NCI-H2171 (cell line): ENCODE measurements around the gene NODAL.
A peak's percentile ranks its signal among the peaks of the same experiment; 100 is the strongest.

Source experiments
- DNase-seq: peaks from one replicate; lab custom pipeline; 2025; lab: John Stamatoyannopoulos, UW

NODAL gene

DNA sequence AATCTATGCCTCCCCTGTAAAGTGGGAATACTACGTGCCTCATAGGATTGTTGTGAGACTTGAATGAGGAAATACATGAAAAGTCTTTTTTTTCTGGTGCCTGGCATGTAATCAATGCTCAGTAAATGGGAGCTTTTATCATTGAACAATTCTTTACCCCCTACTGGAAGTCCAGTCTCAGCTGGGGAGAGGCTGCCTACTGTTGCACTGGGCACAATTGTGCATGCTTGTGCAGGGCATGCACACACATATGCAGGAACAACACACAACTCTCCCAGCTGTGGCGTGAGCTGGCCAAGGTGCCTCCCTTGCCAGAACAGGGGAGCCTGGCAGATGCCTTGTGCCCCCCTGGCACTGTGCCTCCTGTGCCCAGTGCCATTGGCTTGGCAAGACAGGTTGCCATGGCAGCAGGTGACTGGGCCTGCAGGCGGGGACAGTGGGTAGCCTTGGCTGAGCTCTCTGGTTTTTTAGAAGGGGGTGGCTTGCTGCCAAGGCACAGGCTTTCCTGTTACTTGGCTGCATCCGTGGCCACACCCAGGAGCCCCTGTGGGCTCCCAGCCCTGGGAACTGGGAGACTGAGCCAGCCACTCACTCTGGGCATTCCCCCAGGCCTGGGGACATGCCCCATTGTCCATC, 21.0 kb upstream of the NODAL start:
- DNase-seq: peak; percentile 22

DNA sequence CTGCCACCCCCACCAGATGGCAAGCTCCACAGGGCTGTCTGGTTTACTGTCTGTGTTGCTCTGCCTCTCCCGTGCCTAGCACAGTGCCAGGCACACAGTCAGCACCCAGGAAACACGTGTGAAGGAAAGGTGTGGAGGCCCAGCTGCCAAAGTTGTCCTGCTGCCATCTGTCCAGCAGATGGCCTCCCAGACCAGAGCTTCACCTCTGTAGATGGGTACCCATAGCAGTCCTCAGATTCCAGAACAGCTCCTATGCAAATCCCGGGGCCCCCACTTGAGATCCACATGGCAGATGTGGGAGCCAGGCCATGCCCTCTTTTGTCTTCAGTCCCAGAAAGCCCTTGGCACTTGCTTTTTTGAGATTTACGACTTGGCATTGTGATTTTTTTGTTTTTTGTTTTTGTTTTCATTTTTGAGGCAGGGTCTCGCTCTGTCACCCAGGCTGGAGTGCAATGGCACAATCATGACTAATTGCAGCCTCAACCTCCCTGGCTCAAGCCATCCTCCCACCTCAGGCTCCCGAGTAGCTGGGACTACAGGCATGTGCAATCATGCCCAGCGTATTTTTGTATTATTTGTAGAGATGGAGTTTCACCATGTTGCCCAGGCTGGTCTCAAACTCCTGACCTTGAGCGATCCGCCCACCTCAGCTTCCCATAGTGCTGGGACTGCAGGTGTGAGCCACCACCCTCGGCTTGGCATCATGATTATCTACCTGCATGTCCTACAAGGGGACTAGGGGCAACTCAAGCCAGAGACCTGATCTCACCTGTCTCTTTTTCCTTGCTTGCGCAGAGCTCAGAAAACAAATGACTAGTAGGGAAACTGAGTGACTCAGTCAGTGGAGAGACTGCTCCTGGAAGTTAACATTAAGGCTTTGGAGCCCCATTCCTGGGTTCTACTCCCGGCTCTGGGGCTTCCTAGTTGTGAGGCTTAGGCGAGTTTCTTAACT, 20.2 kb upstream of the NODAL start:
- DNase-seq: no peak

DNA sequence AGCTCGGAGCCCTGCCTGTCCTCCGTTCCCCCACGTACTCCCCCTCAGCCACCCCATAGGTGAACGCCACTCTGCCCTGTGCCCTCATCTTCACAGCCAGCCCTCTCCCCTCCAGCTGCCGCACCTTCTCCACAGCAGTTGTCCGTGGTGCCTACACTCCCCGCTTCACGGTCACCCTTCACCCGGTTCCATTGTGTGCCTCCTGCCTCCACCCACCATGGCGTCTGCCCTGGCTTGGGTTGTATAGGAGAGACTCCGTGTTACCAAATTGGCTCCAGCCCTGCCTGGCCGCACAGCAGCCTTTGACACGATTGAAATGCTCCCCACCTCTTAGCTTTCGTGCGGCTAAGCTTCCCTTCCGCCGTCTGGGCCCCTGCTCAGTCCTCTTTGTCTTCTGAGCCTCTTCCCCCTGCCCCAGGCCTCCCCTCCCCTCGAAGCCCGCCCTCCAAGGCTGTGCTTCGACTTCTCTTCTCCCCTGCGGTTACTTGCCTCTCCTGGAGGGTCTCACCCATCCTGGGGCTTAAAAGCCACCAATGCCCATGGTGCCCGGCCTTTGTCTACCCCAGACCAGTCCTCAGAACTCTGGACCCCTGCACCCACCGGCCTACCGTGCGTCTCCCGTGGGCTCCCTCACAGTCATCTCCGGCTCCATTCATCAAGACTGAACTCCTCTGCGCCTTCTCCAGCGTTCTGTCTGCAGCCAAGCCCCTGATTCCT, 18.5 kb upstream of the NODAL start:
- DNase-seq: no peak

DNA sequence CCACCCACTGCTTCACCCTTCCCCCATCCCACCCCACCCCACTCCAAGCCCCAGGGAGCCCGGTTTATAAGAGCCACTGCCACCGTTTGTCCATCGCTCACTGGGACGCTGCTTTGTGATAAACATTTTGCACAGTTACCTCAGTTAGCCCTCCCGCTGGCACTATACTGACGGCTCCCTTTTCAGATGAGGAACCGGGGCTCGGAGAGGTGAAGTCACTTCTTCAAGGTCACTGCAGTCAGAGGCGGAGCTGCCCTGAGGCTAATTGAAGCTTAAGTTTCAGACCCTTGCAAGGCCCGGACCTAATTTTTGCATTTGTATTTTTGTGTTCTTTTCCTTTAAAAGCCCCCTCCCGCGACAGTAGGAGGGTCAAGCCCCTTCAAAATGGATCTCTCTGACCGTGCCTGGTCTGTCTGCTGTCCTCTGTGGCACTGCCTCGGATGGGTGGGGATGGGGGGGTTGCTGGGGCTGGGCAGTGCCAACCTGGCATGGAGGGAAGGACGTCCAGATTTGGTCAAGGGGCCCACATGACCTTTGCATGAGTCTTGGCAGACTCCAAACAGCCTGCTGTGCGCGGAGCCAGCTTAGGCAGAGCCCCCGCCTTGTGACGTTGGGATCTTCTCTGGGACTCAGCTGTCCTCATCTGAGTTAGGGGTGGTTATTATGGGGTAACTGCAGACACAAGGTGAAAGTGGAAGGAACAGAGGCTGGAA, 17.7 kb upstream of the NODAL start:
- no peak for DNase-seq

DNA sequence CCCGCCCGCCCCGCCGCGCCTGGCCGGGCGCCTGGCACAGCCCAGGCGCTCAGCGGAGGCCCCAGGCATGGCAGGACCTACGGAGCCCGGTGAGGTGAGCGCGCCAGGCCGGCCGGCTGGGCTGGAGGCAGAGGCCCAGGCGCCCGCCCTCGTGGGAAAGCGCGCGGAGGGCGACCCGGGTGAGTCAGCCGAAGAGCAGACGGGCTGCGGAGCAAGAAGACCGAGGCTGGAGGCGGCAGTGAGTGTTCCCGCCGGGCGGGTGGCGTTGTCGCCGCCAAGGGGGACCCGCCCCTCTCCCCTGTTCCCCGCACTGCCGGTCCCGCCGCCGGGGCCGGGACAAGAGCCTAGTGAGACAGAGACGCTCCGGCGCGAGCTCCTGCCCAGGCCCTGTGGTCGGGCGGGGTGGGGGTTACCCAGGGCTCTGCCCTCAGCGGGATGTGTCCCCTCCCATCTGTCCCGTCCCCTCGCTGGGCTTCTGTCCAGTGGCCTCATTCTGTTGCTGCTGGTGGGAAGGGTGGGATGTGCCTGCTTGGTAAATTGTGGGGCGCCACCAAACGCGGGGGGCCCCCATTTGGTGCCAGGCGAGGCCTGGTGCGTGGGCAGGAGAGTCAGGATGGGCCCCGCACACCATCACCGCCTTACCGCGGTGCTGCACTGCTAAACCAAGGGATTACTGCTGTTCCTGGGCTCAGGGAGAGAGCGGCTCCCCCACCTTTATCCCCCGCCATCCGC, 17.0 kb upstream of the NODAL start:
- no peak for DNase-seq

DNA sequence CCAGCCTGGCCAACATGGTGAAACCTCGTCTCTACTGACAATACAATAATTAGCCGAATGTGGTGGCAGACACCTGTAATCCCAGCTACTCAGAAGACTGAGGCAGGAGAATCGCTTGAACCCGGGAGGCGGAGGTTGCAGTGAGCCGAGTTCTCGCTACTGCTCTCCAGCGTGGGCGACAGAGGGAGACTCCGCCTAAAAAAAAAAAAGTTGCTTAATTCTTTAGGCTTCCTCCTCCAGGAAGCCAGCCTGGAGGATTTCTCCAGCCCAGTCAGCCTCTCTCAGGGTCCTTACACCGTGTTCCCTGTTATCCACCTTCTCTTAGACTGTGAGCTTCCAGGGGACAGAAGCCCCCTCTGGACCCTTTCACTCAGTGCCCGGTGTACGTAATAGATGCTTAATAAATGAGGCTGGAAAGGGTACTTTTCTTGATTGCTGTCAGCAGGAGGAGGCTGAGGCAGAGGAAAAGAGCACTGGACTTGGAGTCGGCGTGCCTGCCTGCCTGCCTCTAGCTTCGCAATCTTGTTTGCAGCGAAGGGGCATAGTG, 16.4 kb upstream of the NODAL start:
- DNase-seq: no peak

DNA sequence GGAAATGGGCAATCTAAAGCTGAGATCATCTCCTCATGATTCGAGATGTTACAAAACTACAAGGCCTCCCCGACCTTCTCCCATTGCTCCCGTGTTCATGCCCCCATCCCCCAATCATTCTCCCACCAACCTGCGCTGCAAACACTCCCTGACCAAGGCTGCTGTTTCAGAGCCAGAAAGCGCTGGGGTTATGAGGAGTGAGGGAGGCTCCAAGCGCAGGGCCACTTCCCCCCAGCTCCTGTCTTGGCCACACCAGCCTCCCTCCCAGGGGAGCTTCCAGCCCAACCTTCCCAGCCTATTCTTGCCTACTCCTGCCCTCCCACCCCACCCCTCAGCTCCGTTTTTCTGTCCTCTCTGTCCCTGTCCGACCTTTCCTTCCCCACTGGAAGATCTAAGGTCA, 14.7 kb upstream of the NODAL start:
- no peak for DNase-seq

DNA sequence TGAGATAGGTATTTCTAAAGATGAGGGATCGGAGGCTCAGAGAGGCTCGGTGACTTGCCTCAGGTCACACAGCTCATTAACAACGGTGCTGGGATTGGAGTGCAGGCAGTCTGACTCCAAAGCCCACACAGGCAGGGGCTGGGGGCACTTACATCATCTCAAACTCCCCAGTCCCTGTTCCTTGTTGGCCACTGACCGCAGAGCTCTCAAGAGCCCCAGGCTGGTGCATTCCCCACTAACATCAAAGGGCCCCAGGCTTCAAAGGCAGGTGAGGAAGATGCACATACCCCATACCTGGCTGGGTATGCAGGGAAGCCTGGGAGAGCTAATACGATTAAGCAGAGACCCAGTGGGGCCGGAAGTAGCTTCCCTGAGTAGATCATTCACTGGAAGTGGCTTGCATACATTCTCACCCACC, 13.7 kb upstream of the NODAL start:
- DNase-seq: no peak

DNA sequence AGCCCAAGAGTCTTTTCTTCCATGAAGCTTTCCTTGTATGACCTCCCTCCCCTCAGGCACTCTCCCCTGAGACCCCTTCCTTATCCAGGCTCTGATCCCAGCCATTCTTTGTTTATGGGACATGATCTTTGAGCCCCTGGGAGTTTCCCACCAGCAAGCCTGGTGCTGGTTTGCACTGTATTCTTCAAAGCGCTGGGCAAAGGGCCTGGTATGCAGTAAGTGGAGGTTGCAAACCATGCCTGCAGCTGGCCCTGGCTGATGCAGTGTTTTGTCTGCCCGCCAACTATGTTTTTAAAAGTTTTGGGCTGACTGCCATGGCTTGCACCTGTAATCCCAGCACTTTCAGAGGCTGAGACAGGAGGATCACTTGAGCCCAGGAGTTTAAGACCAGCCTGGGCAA, 6.8 kb upstream of the NODAL start:
- no peak for DNase-seq

DNA sequence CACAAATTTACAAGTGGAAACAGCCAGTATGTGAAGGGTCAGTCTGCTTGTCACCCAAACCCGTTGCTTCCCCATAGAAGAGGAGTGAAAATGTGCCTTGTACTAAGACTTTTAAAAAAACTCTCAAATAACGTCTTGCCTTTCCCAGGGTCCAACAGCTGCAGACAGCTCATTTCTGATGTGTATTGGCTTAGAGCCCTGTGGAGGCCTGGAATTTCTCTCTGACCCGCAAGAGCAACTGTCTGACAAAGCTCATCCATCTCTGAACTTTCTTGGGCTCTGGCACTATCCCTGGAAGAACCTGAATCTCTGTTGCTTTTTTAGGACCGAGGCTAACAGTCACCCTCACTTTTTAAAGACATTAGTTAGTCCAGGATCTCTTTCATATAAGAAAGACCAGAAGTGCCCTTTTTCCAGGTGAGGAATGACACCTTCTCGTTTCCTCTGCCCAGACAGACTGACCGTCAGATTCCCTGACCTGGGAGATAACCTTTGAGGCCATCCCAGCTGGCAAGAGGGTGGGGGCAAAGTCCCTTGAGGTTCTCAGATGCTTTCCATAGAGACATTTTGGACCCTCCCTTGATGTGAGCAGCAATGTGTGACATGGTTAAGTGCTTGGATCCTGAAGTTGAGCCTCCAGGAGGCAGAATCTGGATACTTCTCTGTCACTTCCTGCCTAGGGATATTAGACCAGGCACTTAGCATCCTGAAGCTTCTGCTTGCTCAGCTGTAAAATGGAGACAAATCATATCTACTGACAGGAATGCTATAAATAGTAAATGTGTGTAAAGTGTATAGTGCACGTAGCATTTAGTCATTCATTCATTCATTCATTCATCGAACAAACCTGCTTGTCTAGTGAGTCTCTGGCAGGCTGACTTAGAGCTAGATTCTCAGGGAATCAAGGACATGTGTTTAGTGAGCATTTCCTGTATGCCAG, 4.5 kb upstream of the NODAL start:
- DNase-seq: no peak

DNA sequence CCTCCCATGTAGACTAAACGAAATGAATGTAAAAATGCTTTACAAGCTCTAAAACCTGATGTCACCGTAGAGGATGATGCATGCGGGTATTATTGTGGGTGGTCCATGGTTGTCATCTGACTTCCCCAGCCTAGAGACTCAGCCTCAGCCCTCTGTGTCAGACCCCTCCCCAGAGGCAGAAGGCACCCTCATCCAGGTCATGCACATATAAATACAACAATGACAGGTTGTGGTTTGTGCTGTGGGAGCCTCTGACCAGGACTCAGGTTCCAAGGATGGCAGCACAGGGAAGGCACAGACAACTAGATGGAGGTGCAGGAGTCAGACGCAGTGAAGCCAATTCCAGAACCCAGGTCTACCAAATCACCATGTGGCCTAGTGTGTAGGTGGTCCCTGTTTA, 3.3 kb upstream of the NODAL start:
- DNase-seq: no peak

DNA sequence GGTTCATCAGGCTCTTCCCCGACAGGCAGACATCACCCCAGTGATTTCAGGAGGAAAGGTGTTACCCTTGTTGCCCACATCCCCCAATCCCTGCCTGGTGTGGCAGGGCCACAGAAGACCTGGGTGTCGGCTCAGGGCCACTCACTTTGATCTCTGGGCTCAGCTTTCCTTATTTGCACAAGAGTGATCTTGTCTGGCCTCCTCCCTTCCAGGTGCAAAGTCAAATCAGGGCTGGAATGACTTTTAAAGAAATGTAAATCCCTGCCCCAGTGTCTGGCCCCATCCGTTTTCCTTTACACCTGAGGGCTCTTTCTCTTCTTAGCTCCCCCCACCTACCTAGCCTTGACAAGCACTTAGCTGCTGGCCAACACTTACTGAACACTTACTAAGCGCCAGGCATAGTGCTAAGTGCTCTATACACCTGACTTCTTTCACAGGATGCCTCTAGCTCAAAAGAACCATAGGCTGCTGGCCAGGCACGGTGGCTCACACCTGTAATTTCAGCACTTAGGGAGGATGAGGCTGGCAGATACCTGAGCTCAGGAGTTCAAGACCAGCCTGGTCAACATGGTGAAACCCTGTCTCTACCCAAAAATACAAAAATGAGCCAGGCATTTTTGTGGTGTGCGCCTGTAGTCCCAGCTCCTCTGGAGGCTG, 979 bp upstream of the NODAL start:
- no peak for DNase-seq

DNA sequence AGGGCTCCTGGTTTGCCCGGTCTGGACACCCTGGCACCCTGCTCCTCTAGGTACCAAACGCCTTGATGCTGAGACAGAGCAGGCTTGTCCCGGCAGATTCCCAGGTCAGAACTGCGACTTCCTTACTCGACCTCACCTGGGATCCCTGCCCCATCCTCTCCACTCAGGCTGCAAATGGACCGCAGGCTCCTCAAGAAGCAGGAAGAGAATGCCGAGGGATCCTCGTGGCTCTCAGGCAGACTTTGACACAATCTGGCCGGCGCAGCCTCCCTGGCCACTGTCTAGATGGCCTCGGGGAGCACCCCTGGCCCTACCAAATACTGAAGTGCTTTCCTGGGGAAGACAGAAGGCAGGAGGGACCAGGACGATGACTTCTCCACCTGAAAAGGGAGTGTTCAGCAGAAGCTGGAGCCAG, 421 bp upstream of the NODAL start:
- no peak for DNase-seq

DNA sequence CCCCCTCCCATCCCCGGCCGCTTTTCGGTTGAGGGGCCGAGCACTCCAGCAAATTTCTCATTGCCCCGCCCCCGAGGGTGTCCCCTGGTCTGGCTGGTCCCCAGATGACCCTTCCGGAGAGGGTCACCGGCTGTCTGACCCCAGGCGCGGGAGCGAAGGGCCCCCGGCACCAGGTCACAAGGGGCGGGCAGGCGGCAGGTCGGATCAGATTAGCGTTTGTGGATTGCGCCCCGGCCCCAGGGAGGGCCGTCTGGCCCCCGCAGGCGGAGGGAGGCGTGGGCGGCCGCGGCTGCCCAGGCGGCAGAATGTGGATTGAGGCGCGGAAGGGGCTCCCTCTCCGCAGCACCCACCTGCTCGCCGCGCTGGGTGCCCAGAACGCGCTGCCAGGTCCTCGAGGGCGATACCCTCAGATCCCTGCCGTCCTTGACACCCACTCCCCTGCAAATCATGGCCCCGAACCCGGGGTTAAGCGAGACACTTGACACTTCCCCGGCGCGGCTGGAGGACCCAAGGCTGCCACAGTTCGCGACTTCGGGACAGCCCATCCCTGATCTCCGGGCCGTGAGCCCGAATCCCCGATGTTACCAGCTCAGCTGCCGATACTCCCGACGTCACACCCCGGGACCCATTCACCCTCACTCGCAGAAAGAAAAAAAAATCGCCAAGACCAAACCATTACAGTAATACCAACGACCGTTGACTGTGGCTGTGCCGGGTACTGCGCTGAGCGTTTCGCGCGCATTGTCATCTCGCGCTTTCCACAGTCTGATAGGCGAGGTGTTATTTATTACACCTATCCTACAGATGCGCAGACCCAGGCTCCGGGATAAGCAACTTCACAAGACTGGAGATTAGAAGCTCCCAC, 953 bp downstream of the NODAL start:
- no peak for DNase-seq

DNA sequence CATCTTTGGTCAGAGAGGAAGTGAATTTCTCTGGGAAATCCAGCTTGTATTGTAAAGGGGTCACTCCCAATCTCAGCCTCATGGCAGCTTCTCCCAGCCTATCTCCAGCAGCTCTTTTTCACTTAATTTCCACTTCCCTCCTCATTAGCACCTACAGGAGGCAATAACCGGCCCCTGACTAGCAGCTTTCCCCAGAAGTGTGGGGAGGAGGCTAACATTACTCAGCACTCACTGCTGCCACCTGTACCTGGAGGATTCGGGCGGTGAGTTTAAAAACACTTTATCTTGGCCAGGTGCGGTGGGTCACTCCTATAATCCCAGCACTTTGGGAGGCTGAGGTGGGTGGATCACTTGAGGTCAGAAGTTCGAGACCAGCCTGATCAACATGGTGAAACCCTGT, 3.8 kb downstream of the NODAL start:
- DNase-seq: no peak

DNA sequence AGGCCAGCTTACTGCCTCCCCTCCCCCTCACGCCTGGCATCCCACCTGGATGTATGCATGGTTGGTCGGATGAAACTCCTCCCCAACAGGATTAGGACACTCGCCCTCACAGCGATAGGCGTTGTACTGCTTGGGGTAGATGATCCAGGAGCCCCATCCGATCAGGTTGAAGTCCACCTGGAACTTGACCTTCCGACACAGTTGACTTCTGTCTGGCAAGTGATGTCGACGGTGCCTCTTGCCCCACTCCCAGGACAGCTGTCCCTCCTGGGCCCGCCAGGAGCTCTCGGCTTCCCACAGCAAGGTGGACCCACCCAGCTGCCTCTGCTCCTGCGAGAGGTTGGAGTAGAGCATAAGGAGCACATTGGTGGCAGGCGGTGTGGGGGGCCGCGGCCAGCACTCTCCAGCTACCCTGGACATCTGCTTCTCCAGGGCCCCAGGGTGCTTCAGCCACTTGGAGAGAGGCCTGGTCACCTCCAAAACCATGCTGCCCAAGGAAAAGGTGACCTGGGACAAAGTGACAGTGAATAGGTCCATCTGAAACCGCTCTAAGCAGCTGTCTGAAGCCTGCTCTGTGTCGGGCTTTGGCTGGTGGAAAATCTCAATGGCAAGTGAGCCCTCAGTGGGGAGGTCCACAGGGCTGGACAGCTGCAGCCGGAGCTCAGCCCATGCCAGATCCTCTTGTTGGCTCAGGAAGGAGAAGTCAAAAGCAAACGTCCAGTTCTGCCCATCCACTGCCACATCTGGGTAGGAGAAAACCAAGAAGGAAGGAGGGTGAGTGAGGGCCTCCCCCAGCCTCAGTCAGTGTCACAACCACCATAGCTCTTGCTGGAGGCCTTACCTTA, 6.0 kb downstream of the NODAL start:
- no peak for DNase-seq

DNA sequence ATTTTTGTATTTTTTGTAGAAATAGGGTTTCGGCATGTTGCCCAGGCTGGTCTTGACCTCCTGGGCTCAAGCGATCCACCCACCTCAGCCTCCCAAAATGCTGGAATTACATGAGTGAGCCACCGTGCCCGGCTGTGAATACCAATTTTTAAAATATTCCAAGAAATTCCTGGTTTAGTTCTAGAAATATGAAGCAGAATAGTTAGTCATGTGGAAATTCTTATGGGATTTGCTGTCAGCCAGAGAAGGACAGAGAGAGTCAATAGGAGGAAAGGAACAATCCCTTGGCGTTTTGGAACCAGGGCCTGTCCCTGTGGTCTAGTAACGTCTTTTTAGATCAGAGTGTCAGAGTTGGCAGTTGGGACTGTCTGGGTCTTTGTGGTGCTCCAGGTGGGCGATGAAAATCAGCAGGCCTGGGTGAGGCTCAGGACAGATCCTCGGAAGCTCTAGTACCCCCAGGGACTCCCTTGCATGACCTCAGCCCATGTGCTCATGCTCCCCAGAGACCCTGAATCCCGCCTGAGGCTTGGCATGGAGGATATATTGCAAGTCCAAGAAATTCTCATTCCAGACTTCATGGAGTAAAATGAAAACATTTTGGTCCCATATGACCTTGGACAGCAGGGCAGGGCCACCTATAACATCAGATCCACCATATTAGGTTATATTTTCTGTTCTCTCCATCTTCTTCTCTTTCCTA, 7.8 kb downstream of the NODAL start:
- no peak for DNase-seq
